H9 (cell line): ENCODE results near the gene RAB39A. TPM values are rescaled to one million over a fixed set of nuclear protein-coding genes. Genes with fewer than 3 reads are reported as not detected.

Experiments
- DNase-seq: peaks from one replicate; pipeline ENCODE4 v3.0.0-alpha.2; 2017
- H2AFZ ChIP-seq: one replicate; pipeline ENCODE4 v1.6.1; 2013; ENCODE audit warnings: mild to moderate bottlenecking, low read length, control low read depth, moderate library complexity
- H2AK5ac ChIP-seq: 2 replicates; pipeline ENCODE4 v1.6.1; 2013; ENCODE audit warnings: low read length, control low read depth, mixed read lengths; ENCODE audit not compliant: insufficient read length
- H2BK120ac ChIP-seq: one replicate; pipeline ENCODE4 v1.6.1; 2013; ENCODE audit warnings: low read depth, mild to moderate bottlenecking, low read length, control low read depth, inconsistent platforms; ENCODE audit not compliant: poor library complexity, severe bottlenecking
- H2BK12ac ChIP-seq: 2 replicates; pipeline ENCODE4 v1.6.1; 2013; ENCODE audit warnings: low read length, control low read depth, mixed read lengths, low read depth; ENCODE audit not compliant: insufficient read length
- H2BK15ac ChIP-seq: 2 replicates; pipeline ENCODE4 v1.6.1; 2013; ENCODE audit warnings: low read depth, low read length, control low read depth
- H2BK20ac ChIP-seq: one replicate; pipeline ENCODE4 v1.6.1; 2013; ENCODE audit warnings: low read depth, mild to moderate bottlenecking, low read length, control low read depth, inconsistent platforms; ENCODE audit not compliant: poor library complexity, severe bottlenecking
- H2BK5ac ChIP-seq: 2 replicates; pipeline ENCODE4 v1.6.1; 2013; ENCODE audit warnings: low read length, control low read depth, mixed read lengths; ENCODE audit not compliant: insufficient read length
- H3K14ac ChIP-seq: 2 replicates; pipeline ENCODE4 v1.6.1; 2013; ENCODE audit warnings: low read length, control low read depth; ENCODE audit not compliant: insufficient read depth
- H3K18ac ChIP-seq: 2 replicates; pipeline ENCODE4 v1.6.1; 2013; ENCODE audit warnings: low read depth, mild to moderate bottlenecking, mixed read lengths, low read length, control low read depth; ENCODE audit not compliant: insufficient read length
- H3K23ac ChIP-seq: 2 replicates; pipeline ENCODE4 v1.6.1; 2013; ENCODE audit warnings: low read length, control low read depth, mixed read lengths, low read depth; ENCODE audit not compliant: insufficient read length
- H3K23me2 ChIP-seq: 2 replicates; pipeline ENCODE4 v1.6.1; 2013; ENCODE audit warnings: low read depth, mild to moderate bottlenecking, mixed read lengths, low read length, control low read depth; ENCODE audit not compliant: insufficient read length, poor library complexity, severe bottlenecking
- H3K27ac ChIP-seq: 2 replicates; pipeline ENCODE4 v1.5.1; 2013; ENCODE audit warnings: low read length, control low read depth, mixed read lengths, low read depth; ENCODE audit not compliant: insufficient read length
- H3K27me3 ChIP-seq: 2 replicates; pipeline ENCODE4 v1.6.1; 2013; ENCODE audit warnings: low read length, control low read depth, inconsistent platforms; ENCODE audit not compliant: insufficient read depth
- H3K4ac ChIP-seq: 2 replicates; pipeline ENCODE4 v1.6.1; 2013; ENCODE audit warnings: low read depth, mild to moderate bottlenecking, control low read depth, inconsistent platforms, low read length, moderate library complexity
- H3K4me1 ChIP-seq: 2 replicates; pipeline ENCODE4 v1.6.1; 2013; ENCODE audit warnings: low read length, control low read depth, inconsistent platforms; ENCODE audit not compliant: insufficient read depth
- H3K4me2 ChIP-seq: 2 replicates; pipeline ENCODE4 v1.6.1; 2013; ENCODE audit warnings: low read length, control low read depth, mixed read lengths; ENCODE audit not compliant: insufficient read length, insufficient read depth
- H3K56ac ChIP-seq: 2 replicates; pipeline ENCODE4 v1.6.1; 2013; ENCODE audit warnings: low read depth, mild to moderate bottlenecking, mixed read lengths, low read length, control low read depth; ENCODE audit not compliant: insufficient read length
- H3K79me1 ChIP-seq: 2 replicates; pipeline ENCODE4 v1.6.1; 2013; ENCODE audit warnings: low read depth, mild to moderate bottlenecking, moderate library complexity, low read length, control low read depth, inconsistent platforms; ENCODE audit not compliant: insufficient read depth, poor library complexity, severe bottlenecking
- H3K79me2 ChIP-seq: 2 replicates; pipeline ENCODE4 v1.6.1; 2013; ENCODE audit warnings: low read length, control low read depth, inconsistent platforms; ENCODE audit not compliant: insufficient read depth
- H3K9ac ChIP-seq: 2 replicates; pipeline ENCODE4 v1.6.1; 2013; ENCODE audit warnings: low read length, control low read depth, mixed read lengths; ENCODE audit not compliant: insufficient read length; ENCODE audit errors: extremely low read depth
- H3K9me3 ChIP-seq: one replicate; pipeline ENCODE4 v1.6.1; 2013; ENCODE audit warnings: low read depth, low read length, inconsistent platforms; ENCODE audit not compliant: control insufficient read depth
- H3T11ph ChIP-seq: one replicate; pipeline ENCODE4 v1.6.1; 2013; ENCODE audit warnings: mild to moderate bottlenecking, low read length, control low read depth, inconsistent platforms
- H4K20me1 ChIP-seq: one replicate; pipeline ENCODE4 v1.6.1; 2013; ENCODE audit not compliant: control insufficient read depth, insufficient read length, insufficient read depth
- H4K5ac ChIP-seq: 2 replicates; pipeline ENCODE4 v1.6.1; 2013; ENCODE audit warnings: low read depth, mild to moderate bottlenecking, mixed read lengths, low read length, control low read depth; ENCODE audit not compliant: insufficient read length
- H4K8ac ChIP-seq: replicated peaks from 2 replicates; pipeline ENCODE4 v1.6.1; 2013; ENCODE audit warnings: low read length, control low read depth, mixed read lengths, low read depth; ENCODE audit not compliant: insufficient read length
- H4K91ac ChIP-seq: 2 replicates; pipeline ENCODE4 v1.6.1; 2013; ENCODE audit warnings: low read depth, mild to moderate bottlenecking, moderate library complexity, mixed read lengths, low read length, control low read depth; ENCODE audit not compliant: insufficient read length
- H3K27ac Mint-ChIP-seq, 3 experiments: 2 replicates in 2 of 3; 3 replicates in 1 of 3; pipeline ENCODE4 v1.8.0; 2020 to 2021; ENCODE audit warnings: mixed read lengths in 3 of 3, mild to moderate bottlenecking in 1 of 3, moderate library complexity in 1 of 3
- H3K27me3 Mint-ChIP-seq: 2 replicates; pipeline ENCODE4 v1.8.0; 2021; ENCODE audit warnings: low read depth, mild to moderate bottlenecking, moderate library complexity, mixed read lengths
- H3K36me3 Mint-ChIP-seq, 3 experiments: 2 replicates in 2 of 3; 3 replicates in 1 of 3; pipeline ENCODE4 v1.8.0; 2020 to 2021; ENCODE audit warnings: low read depth in 3 of 3, mixed read lengths in 3 of 3; ENCODE audit not compliant: insufficient read depth in 1 of 3
- H3K4me1 Mint-ChIP-seq, 2 experiments: 2 replicates each; pipeline ENCODE4 v1.8.0; 2020; ENCODE audit warnings: mixed read lengths in 2 of 2
- H3K4me3 Mint-ChIP-seq, 2 experiments: 2 replicates in 1 of 2; 3 replicates in 1 of 2; pipeline ENCODE4 v1.8.0; 2020 to 2021; ENCODE audit warnings: mild to moderate bottlenecking in 2 of 2, mixed read lengths in 2 of 2, moderate library complexity in 1 of 2
- H3K9me3 Mint-ChIP-seq, 2 experiments: 2 replicates in 1 of 2; 3 replicates in 1 of 2; pipeline ENCODE4 v1.8.0; 2020; ENCODE audit warnings: mild to moderate bottlenecking in 2 of 2, mixed read lengths in 2 of 2, moderate library complexity in 1 of 2
- CTCF ChIP-seq: fragments of 200-600 bp; sonication (generic); conservative IDR thresholded peaks from 3 replicates; pipeline ENCODE4 v1.8.0; 2021; ENCODE audit warnings: antibody characterized with exemption, mild to moderate bottlenecking
- WGBS: extraction: QIAGEN DNeasy Blood & Tissue Kit; methylation state at CpG from one replicate; pipeline ENCODE4 v1.1.7; 2013; ENCODE audit warnings: missing lambda C conversion rate, low lambda C conversion rate, mixed read lengths; ENCODE audit not compliant: insufficient read length; ENCODE audit errors: extremely low coverage; 5-methylcytosine and 5-hydroxymethylcytosine counted together
- total RNA-seq: library from RNA; stranded (reverse); gene quantifications from 2 replicates; pipeline ENCODE4 v1.2.1, GENCODE V29; 2021

Gene RAB39A
- total RNA-seq, 1 experiment from 2014 or later: 9.7 TPM

- WGBS: no CpG with 5 or more reads among the region's 5 CpGs
- H3K4me1 Mint-ChIP-seq: peaks cover 16 to 18% of the 10 kb centered on the region in 2 experiments
- H3K36me3 Mint-ChIP-seq: no peaks in the 10 kb centered on the region
- no peaks in the 10 kb centered on the region; a peak in 1 of 5 replicates for H3K9me3 Mint-ChIP-seq
- Histone ChIP-seq H3K27ac (no peak overlapping the region), H3K4me1 (peaks cover 6% of the 10 kb centered on the region; the same call in 1 of the 2 replicates), H2BK120ac (no peak overlapping the region), H2BK15ac (no peak overlapping the region), H3K18ac (no peak overlapping the region), H3T11ph (no peak overlapping the region), H4K91ac (no peak overlapping the region), H2BK5ac (no peak overlapping the region), H4K8ac (no peak overlapping the region), H3K79me1 (no peaks in the 10 kb centered on the region), H3K79me2 (no peaks in the 10 kb centered on the region), H3K4ac (no peak overlapping the region), H3K23ac (no peak overlapping the region), H4K5ac (no peak overlapping the region), H3K23me2 (peaks cover 2% of the 10 kb centered on the region), H3K4me2 (no peak overlapping the region), H3K56ac (no peak overlapping the region), H3K14ac (no peak overlapping the region), H2AK5ac (no peak overlapping the region), H2BK12ac (no peak overlapping the region), H3K27me3 (no peaks in the 10 kb centered on the region), H3K9me3 (no peaks in the 10 kb centered on the region), H2BK20ac (no peak overlapping the region), H3K9ac (no peak overlapping the region), H2AFZ (no peak overlapping the region), H4K20me1 (no peaks in the 10 kb centered on the region)
- H3K27ac Mint-ChIP-seq: no peak overlapping the region
- no peaks in the 10 kb centered on the region for H3K27me3 Mint-ChIP-seq
- DNase-seq: no peak
- no peak overlapping the region for H3K4me3 Mint-ChIP-seq
- TF ChIP-seq CTCF: no peak
Measured at GRCh38 chr11:107988397-107989158, 60.3 kb downstream of the RAB39A start.
